ENCODE measurements around the gene CDK19. TPM values are rescaled to one million over a fixed set of nuclear protein-coding genes. Genes with fewer than 3 reads are reported as not detected.
"Not testable (repeated sequence)": the region's sequence is repeated elsewhere in the genome, so short reads cannot be mapped to it uniquely, and the experiment has no call there.

Gene CDK19
- total and polyA plus RNA-seq, 9 of the 15 experiments (the other 6 are each of a cell fraction or from before 2014, with no cell fraction given) = 3.8 to 15.2 (median 7.4) TPM

GRCh38 chr6:110742552-110742951 lies 72.7 kb downstream of the CDK19 start:
- H3K4me2 ChIP-seq (ENCODE audit: insufficient read depth, low read length); H3K9ac ChIP-seq (ENCODE audit: insufficient read depth in 1 of 2, low read depth in 2 of 2, low read length in 2 of 2); BruUV-seq (replicated peaks); ATAC-seq; H3K27me3 ChIP-seq (ENCODE audit: control insufficient read depth in 2 of 2, insufficient read depth in 2 of 2, low read length in 2 of 2); FAIRE-seq; H3K36me3 ChIP-seq (ENCODE audit: control insufficient read depth, insufficient read depth, low read length); CTCF ChIA-PET (ENCODE audit: low intra/inter-chr PET ratio); POLR2A ChIA-PET; DNase-seq (ENCODE audit: extremely low read depth in 1 of 4, low spot score in 3 of 4); in situ Hi-C loops (cut with MboI); H3K79me2 ChIP-seq (ENCODE audit: control insufficient read depth, insufficient read depth, low read length); H3K4me3 ChIP-seq; H3K9me1 ChIP-seq (ENCODE audit: control insufficient read depth, insufficient read depth, low read length); intact Hi-C loops (cut with micrococcal nuclease); H3K4me1 ChIP-seq (replicated peaks in 1 of 2; ENCODE audit: control insufficient read depth in 2 of 2, insufficient read depth in 2 of 2, low read length in 2 of 2); H2AFZ ChIP-seq (ENCODE audit: low read depth, low read length); H4K20me1 ChIP-seq (replicated peaks; ENCODE audit: control insufficient read depth, insufficient read depth, low read length); H3K9me3 ChIP-seq (replicated peaks; ENCODE audit: control insufficient read depth, insufficient read depth, low read depth, low read length); H3K27ac ChIP-seq (ENCODE audit: extremely low read depth, low read depth, low read length): not testable (repeated sequence)
- 59% methylated on average over 7 of the region's 9 CpGs for WGBS (ENCODE audit: insufficient coverage, low coverage, missing lambda C conversion rate)
- TF ChIP-seq ZNF445 (CRISPR knock-in tag; IDR thresholded peaks at IDR 0.05; ENCODE audit: low read depth) (0 out of 2 replicates have a peak, but pooled peaks have one; percentile 51), CBX3 (IDR thresholded peaks at IDR 0.05; ENCODE audit: borderline replicate concordance in 1 of 2, low read length in 2 of 2) (0 out of 3 replicates have a peak, but pooled peaks of 1 of the 2 experiments have one; percentile 24), CBX5 (IDR thresholded peaks at IDR 0.05; ENCODE audit: borderline replicate concordance, low read depth) (peak; percentile 88; the same call in 1 of the 2 replicates), TRIM28 (IDR thresholded peaks at IDR 0.05) (peak; percentile 67; the same call in 1 of the 2 replicates)

GRCh38 chr6:110741517-110741916 lies 73.8 kb downstream of the CDK19 start:
- Histone ChIP-seq H3K79me2 (ENCODE audit: control insufficient read depth, insufficient read depth, low read length) (no peaks in the 10 kb centered on the region), H3K4me2 (ENCODE audit: insufficient read depth, low read length) (no peak overlapping the region), H3K9me3 (replicated peaks; ENCODE audit: control insufficient read depth, insufficient read depth, low read depth, low read length) (no peaks in the 10 kb centered on the region), H4K20me1 (replicated peaks; ENCODE audit: control insufficient read depth, insufficient read depth, low read length) (no peaks in the 10 kb centered on the region), H3K9ac (ENCODE audit: insufficient read depth in 1 of 2, low read depth in 2 of 2, low read length in 2 of 2) (no peak overlapping the region), H3K27ac (ENCODE audit: extremely low read depth, low read depth, low read length) (no peak overlapping the region), H2AFZ (ENCODE audit: low read depth, low read length) (no peak overlapping the region), H3K4me1 (replicated peaks in 1 of 2; ENCODE audit: control insufficient read depth in 2 of 2, insufficient read depth in 2 of 2, low read length in 2 of 2) (no peaks in the 10 kb centered on the region), H3K9me1 (ENCODE audit: control insufficient read depth, insufficient read depth, low read length) (no peaks in the 10 kb centered on the region), H3K4me3 (no peak overlapping the region), H3K36me3 (ENCODE audit: control insufficient read depth, insufficient read depth, low read length) (no peaks in the 10 kb centered on the region), H3K27me3 (ENCODE audit: control insufficient read depth in 2 of 2, insufficient read depth in 2 of 2, low read length in 2 of 2) (no peaks in the 10 kb centered on the region)
- DNase-seq (ENCODE audit: extremely low read depth in 1 of 4, low spot score in 3 of 4) (no peak), ATAC-seq (no peak), FAIRE-seq (no peak)
- no TSS peak for BruUV-seq (replicated peaks)
- TF ChIP-seq BRF1 (IDR thresholded peaks at IDR 0.05; ENCODE audit: borderline replicate concordance, extremely low read depth, insufficient read length) (no peak), PYGO2 (tag; IDR thresholded peaks at IDR 0.05) (no peak), HSF4 (CRISPR knock-in tag; IDR thresholded peaks at IDR 0.05; ENCODE audit: borderline replicate concordance) (no peak), MAZ (CRISPR knock-in tag; conservative IDR thresholded peaks at IDR 0.05 in 1 of 2, IDR thresholded peaks at IDR 0.05 in 1 of 2) (no peak), TAF1 (IDR thresholded peaks at IDR 0.05; ENCODE audit: control insufficient read depth, extremely low read depth, insufficient read depth, low read length, severe bottlenecking) (no peak), IFI16 (CRISPR knock-in tag; IDR thresholded peaks at IDR 0.05) (no peak), ZNF785 (CRISPR knock-in tag; IDR thresholded peaks at IDR 0.05) (no peak), TEAD4 (IDR thresholded peaks at IDR 0.05; ENCODE audit: low read length) (no peak), TEAD4 (CRISPR knock-in tag; IDR thresholded peaks at IDR 0.05; ENCODE audit: borderline replicate concordance) (no peak), CBFB (CRISPR knock-in tag; IDR thresholded peaks at IDR 0.05) (no peak), TBP (optimal IDR thresholded peaks at IDR 0.05; ENCODE audit: low read depth, low read length) (no peak), HMGN3 (IDR thresholded peaks at IDR 0.05; ENCODE audit: borderline replicate concordance, extremely low read depth, insufficient read length, low read depth, low read length) (no peak), TAF9B (IDR thresholded peaks at IDR 0.05; ENCODE audit: partially characterized antibody) (no peak), MEF2D (tag; conservative IDR thresholded peaks at IDR 0.05; ENCODE audit: low read depth) (no peak), ZNF239 (CRISPR knock-in tag; IDR thresholded peaks at IDR 0.05) (no peak)
- in situ Hi-C loops (cut with MboI) = no loop called here
- 32% methylated on average over 3 of the region's 3 CpGs for WGBS (ENCODE audit: insufficient coverage, low coverage, missing lambda C conversion rate)
- ChIA-PET CTCF (ENCODE audit: low intra/inter-chr PET ratio) (no interaction called here), POLR2A (interaction anchor here (1.0 kb wide), 1 partner anchor 9 kb away, joined by 5 read pairs; no protein-coding TSS in a partner anchor)
- intact Hi-C loops (cut with micrococcal nuclease) = no loop called here

All from K562 (cell line).